SK-N-SH (cell line): ENCODE data around the gene EWSR1. TPM values are rescaled to one million over a fixed set of nuclear protein-coding genes. Genes with fewer than 3 reads are reported as not detected.

ENCODE experiments used
- CTCF ChIA-PET: fragments of 300-600, 350-600 bp; formaldehyde crosslinking; extraction: SDS; loops from one replicate; lab custom pipeline; 2021; lab: Yijun Ruan, JAX
- POLR2A ChIA-PET: fragments of 350-600 bp; sonication (Branson Sonifier 250); formaldehyde crosslinking; extraction: SDS; loops from one replicate; lab custom pipeline; 2020; ENCODE audit warnings: antibody characterized with exemption, inconsistent platforms; lab: Yijun Ruan, JAX
- DNase-seq: peaks from one replicate; pipeline ENCODE4 v3.0.0; 2012
- H2AFZ ChIP-seq: fragments of 200-600 bp; sonication (generic); 2 replicates; pipeline ENCODE4 v1.8.1; 2016; ENCODE audit warnings: antibody characterized with exemption, mild to moderate bottlenecking, low read depth
- H3F3A ChIP-seq: fragments of 200-600 bp; sonication (generic); replicated peaks from 2 replicates; pipeline ENCODE3; 2016; ENCODE audit warnings: antibody characterized with exemption, mild to moderate bottlenecking; ENCODE audit not compliant: insufficient read depth
- H3K27ac ChIP-seq, 2 experiments: fragments of 200-500 bp in 1 of 2; fragments of 200-600 bp in 1 of 2; sonication (Bioruptor generic) in 1 of 2; sonication (generic), shearing (Covaris generic) in 1 of 2; 2 replicates each; pipeline versions ENCODE4 v1.5.1 to v1.6.1; 2014 to 2016; ENCODE audit warnings: low read depth in 2 of 2, inconsistent platforms in 1 of 2, low read length in 1 of 2, mild to moderate bottlenecking in 1 of 2, mixed read lengths in 1 of 2
- H3K27me3 ChIP-seq: fragments of 200-600 bp; sonication (generic), shearing (Covaris generic); 2 replicates; pipeline ENCODE4 v1.6.1; 2016; ENCODE audit warnings: mixed run types; ENCODE audit not compliant: insufficient read depth
- H3K36me3 ChIP-seq, 2 experiments: fragments of 200-500 bp in 1 of 2; fragments of 200-600 bp in 1 of 2; sonication (Bioruptor generic) in 1 of 2; sonication (generic) in 1 of 2; replicated peaks in 1 of 2; 2 replicates each; pipeline versions ENCODE3 to v1.5.1; 2014 to 2016; ENCODE audit warnings: low read length in 1 of 2, mild to moderate bottlenecking in 1 of 2; ENCODE audit not compliant: insufficient read depth in 2 of 2, control insufficient read depth in 1 of 2
- H3K4me1 ChIP-seq, 2 experiments: fragments of 200-500 bp in 1 of 2; fragments of 200-600 bp in 1 of 2; sonication (Bioruptor generic) in 1 of 2; sonication (generic), shearing (Covaris generic) in 1 of 2; 2 replicates each; pipeline versions ENCODE4 v1.5.1 to v1.6.1; 2014 to 2016; ENCODE audit warnings: low read depth in 1 of 2, low read length in 1 of 2, mixed run types in 1 of 2; ENCODE audit not compliant: insufficient read depth in 2 of 2, control insufficient read depth in 1 of 2
- H3K4me2 ChIP-seq: fragments of 200-600 bp; sonication (generic), shearing (Covaris generic); 2 replicates; pipeline ENCODE4 v1.6.1; 2017; ENCODE audit warnings: mixed run types
- H3K4me3 ChIP-seq, 2 experiments: fragments of 200-500 bp in 1 of 2; fragments of 200-600 bp in 1 of 2; sonication (Bioruptor generic) in 1 of 2; sonication (generic), shearing (Covaris generic) in 1 of 2; 2 replicates each; pipeline versions ENCODE4 v1.5.1 to v1.8.1; 2014 to 2016; ENCODE audit warnings: low read depth in 2 of 2, inconsistent platforms in 1 of 2, low read length in 1 of 2, mild to moderate bottlenecking in 1 of 2, mixed read lengths in 1 of 2, moderate library complexity in 1 of 2
- H3K79me2 ChIP-seq: fragments of 200-600 bp; sonication (generic); 2 replicates; pipeline ENCODE4 v1.8.1; 2017; ENCODE audit warnings: mild to moderate bottlenecking; ENCODE audit not compliant: insufficient read depth
- H3K9ac ChIP-seq: fragments of 200-600 bp; sonication (generic); 2 replicates; pipeline ENCODE4 v1.6.1; 2017; ENCODE audit warnings: mixed run types
- H3K9me2 ChIP-seq: fragments of 200-600 bp; sonication (generic); 2 replicates; pipeline ENCODE4 v1.6.1; 2017; ENCODE audit warnings: mixed run types
- H3K9me3 ChIP-seq: fragments of 200-600 bp; sonication (generic); 2 replicates; pipeline ENCODE4 v1.6.1; 2017; ENCODE audit warnings: mixed run types, mild to moderate bottlenecking, moderate library complexity
- H4K20me1 ChIP-seq: fragments of 200-600 bp; sonication (generic); 2 replicates; pipeline ENCODE4 v1.6.1; 2017; ENCODE audit warnings: mild to moderate bottlenecking, mixed run types; ENCODE audit not compliant: insufficient read depth
- ELF1 ChIP-seq: IDR thresholded peaks from 2 replicates; pipeline ENCODE4 v1.4.0; 2012
- EP300 ChIP-seq, 2 experiments: IDR thresholded peaks; 2 replicates each; pipeline versions ENCODE4 v1.4.0 to v1.6.1; 2012; ENCODE audit warnings: borderline replicate concordance in 1 of 2, low read depth in 1 of 2, low read length in 1 of 2
- FOXJ3 ChIP-seq: sonication (generic); formaldehyde crosslinking; IDR thresholded peaks from 2 replicates; pipeline ENCODE4 v1.5.1; 2020; ENCODE audit warnings: mild to moderate bottlenecking, missing genetic modification reagents
- GABPA ChIP-seq: IDR thresholded peaks from 2 replicates; pipeline ENCODE4 v1.4.0; 2012; ENCODE audit warnings: low read depth, mild to moderate bottlenecking
- MEF2A ChIP-seq: IDR thresholded peaks from 2 replicates; pipeline ENCODE4 v1.4.0; 2012; ENCODE audit warnings: low read depth, borderline replicate concordance
- MXI1 ChIP-seq: IDR thresholded peaks from 2 replicates; pipeline ENCODE4 v1.6.1; 2012; ENCODE audit warnings: mild to moderate bottlenecking, low read depth, low read length, improper control_type of control experiment
- NRF1 ChIP-seq: IDR thresholded peaks from 2 replicates; pipeline ENCODE4 v1.6.1; 2012; ENCODE audit warnings: low read depth, mild to moderate bottlenecking, low read length
- POLR2AphosphoS5 ChIP-seq: IDR thresholded peaks from 2 replicates; pipeline ENCODE4 v1.6.1; 2012; ENCODE audit warnings: low read depth, low read length
- RXRA ChIP-seq: IDR thresholded peaks from 2 replicates; pipeline ENCODE4 v1.4.0; 2012; ENCODE audit warnings: low read depth, mild to moderate bottlenecking, borderline replicate concordance
- SIN3A ChIP-seq: IDR thresholded peaks from 2 replicates; pipeline ENCODE4 v1.6.1; 2012; ENCODE audit warnings: low read depth, mild to moderate bottlenecking, low read length, moderate library complexity, borderline replicate concordance
- SMC3 ChIP-seq: IDR thresholded peaks from 2 replicates; pipeline ENCODE4 v1.6.1; 2012; ENCODE audit warnings: low read depth, low read length, improper control_type of control experiment
- TCF12 ChIP-seq: IDR thresholded peaks from 2 replicates; pipeline ENCODE4 v1.4.0; 2012
- TEAD4 ChIP-seq: IDR thresholded peaks from 2 replicates; pipeline ENCODE4 v1.4.0; 2012; ENCODE audit warnings: mild to moderate bottlenecking, borderline replicate concordance; ENCODE audit not compliant: insufficient read depth
- YY1 ChIP-seq: IDR thresholded peaks from 2 replicates; pipeline ENCODE4 v1.4.0; 2012; ENCODE audit warnings: low read depth, mild to moderate bottlenecking
- WGBS: methylation state at CpG from one replicate; pipeline ENCODE4 v1.1.6; 2017; ENCODE audit warnings: low lambda C conversion rate; 5-methylcytosine and 5-hydroxymethylcytosine counted together
- polyA plus RNA-seq, 3 experiments: library from polyadenylated mRNA; depleted of rRNA; stranded (reverse); fragments of >200 nt; gene quantifications; 2 replicates each; pipeline ENCODE4 v1.2.3, GENCODE V29; 2012
- TF ChIP-seq, protein P1 (sequence below): fragments of 150-350 bp; IDR thresholded peaks from 2 replicates; pipeline ENCODE4 v1.6.1; 2016; ENCODE audit warnings: mild to moderate bottlenecking, low read depth, low read length
- TF ChIP-seq, protein P2 (sequence below): IDR thresholded peaks from 2 replicates; pipeline ENCODE4 v1.4.0; 2012; ENCODE audit warnings: low read depth
- TF ChIP-seq, protein P3 (sequence below): IDR thresholded peaks from 2 replicates; pipeline ENCODE4 v1.4.0; 2012; ENCODE audit warnings: low read depth, borderline replicate concordance
- TF ChIP-seq, protein P4 (sequence below): IDR thresholded peaks from 2 replicates; pipeline ENCODE4 v1.6.1; 2012; ENCODE audit warnings: mild to moderate bottlenecking, low read depth, low read length, moderate library complexity
- TF ChIP-seq, protein P5 (sequence below): IDR thresholded peaks from 2 replicates; pipeline ENCODE4 v1.4.0; 2012; ENCODE audit warnings: low read depth, borderline replicate concordance

EWSR1 gene
- polyA plus RNA-seq, 1 of the 3 experiments (the other 2 are of a cell fraction): 173 TPM

DNA sequence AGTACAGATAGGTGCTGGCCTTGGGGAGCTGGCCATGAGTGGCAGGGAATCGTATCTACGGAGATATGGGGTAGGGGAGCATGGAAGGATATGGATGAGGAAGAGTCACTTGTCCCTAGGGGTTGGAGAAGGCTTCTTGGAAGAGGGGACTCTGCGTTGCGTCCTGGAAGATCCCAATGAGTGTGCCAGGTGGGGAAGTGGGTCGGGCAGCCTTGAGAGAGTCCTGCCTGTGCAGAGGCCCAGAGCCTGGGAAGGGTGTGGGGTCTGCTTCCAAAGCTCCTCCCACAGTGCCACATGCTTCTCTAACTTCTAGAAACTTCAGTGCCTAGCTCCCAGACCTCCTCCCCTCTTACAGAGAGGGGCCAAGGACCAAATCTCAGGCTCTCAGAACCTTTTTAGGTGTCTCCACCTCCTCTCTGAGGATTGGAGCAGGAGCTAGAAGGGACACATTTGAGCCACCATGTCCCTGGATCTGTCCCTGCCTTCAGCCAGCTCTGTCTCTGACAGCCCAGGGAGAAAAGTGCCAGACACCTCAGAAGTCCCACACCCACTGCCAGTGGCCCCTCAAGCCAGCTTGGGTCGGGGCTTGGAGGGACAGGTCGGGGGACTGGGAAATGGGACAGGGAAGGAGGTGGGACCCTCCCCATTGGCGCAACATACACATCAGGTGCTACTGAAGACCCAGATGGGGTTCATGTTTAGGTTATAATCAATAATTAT lies 11.3 kb upstream of the EWSR1 start:
- Histone ChIP-seq H3K9ac (no peak overlapping the region), H4K20me1 (no peaks in the 10 kb centered on the region), H3K4me2 (no peak overlapping the region), H3F3A (no peaks in the 10 kb centered on the region), H3K27ac (no peak overlapping the region), H3K4me1 (no peaks in the 10 kb centered on the region), H2AFZ (no peak overlapping the region), H3K36me3 (peaks cover 0 to 6% of the 10 kb centered on the region in 2 experiments), H3K27me3 (no peaks in the 10 kb centered on the region), H3K9me3 (no peaks in the 10 kb centered on the region), H3K4me3 (no peak overlapping the region), H3K79me2 (no peaks in the 10 kb centered on the region), H3K9me2 (no peaks in the 10 kb centered on the region)
- POLR2A ChIA-PET: no interaction called here
- CTCF ChIA-PET: interaction anchor here (6.9 kb wide), 1 partner anchor 10 kb away, joined by 57 read pairs; no protein-coding TSS in a partner anchor
- TF ChIP-seq SIN3A: no peak
- TF ChIP-seq GABPA: no peak
- no peak for TF ChIP-seq TEAD4
- no peak for TF ChIP-seq POLR2AphosphoS5
- TF ChIP-seq MEF2A: no peak
- no peak for TF ChIP-seq SMC3
- TF ChIP-seq RXRA: no peak
- TF ChIP-seq NRF1: no peak
- TF ChIP-seq, protein P1, sequence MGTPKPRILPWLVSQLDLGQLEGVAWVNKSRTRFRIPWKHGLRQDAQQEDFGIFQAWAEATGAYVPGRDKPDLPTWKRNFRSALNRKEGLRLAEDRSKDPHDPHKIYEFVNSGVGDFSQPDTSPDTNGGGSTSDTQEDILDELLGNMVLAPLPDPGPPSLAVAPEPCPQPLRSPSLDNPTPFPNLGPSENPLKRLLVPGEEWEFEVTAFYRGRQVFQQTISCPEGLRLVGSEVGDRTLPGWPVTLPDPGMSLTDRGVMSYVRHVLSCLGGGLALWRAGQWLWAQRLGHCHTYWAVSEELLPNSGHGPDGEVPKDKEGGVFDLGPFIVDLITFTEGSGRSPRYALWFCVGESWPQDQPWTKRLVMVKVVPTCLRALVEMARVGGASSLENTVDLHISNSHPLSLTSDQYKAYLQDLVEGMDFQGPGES: no peak
- TF ChIP-seq, protein P2, sequence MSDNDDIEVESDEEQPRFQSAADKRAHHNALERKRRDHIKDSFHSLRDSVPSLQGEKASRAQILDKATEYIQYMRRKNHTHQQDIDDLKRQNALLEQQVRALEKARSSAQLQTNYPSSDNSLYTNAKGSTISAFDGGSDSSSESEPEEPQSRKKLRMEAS: no peak
- no peak for TF ChIP-seq YY1
- no peak for TF ChIP-seq EP300 (IDR thresholded peaks at IDR 0.05; ENCODE audit: borderline replicate concordance in 1 of 2, low read depth in 1 of 2, low read length in 1 of 2)
- TF ChIP-seq, protein P3, sequence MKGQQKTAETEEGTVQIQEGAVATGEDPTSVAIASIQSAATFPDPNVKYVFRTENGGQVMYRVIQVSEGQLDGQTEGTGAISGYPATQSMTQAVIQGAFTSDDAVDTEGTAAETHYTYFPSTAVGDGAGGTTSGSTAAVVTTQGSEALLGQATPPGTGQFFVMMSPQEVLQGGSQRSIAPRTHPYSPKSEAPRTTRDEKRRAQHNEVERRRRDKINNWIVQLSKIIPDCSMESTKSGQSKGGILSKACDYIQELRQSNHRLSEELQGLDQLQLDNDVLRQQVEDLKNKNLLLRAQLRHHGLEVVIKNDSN: no peak
- no peak for TF ChIP-seq MXI1
- TF ChIP-seq, protein P4, sequence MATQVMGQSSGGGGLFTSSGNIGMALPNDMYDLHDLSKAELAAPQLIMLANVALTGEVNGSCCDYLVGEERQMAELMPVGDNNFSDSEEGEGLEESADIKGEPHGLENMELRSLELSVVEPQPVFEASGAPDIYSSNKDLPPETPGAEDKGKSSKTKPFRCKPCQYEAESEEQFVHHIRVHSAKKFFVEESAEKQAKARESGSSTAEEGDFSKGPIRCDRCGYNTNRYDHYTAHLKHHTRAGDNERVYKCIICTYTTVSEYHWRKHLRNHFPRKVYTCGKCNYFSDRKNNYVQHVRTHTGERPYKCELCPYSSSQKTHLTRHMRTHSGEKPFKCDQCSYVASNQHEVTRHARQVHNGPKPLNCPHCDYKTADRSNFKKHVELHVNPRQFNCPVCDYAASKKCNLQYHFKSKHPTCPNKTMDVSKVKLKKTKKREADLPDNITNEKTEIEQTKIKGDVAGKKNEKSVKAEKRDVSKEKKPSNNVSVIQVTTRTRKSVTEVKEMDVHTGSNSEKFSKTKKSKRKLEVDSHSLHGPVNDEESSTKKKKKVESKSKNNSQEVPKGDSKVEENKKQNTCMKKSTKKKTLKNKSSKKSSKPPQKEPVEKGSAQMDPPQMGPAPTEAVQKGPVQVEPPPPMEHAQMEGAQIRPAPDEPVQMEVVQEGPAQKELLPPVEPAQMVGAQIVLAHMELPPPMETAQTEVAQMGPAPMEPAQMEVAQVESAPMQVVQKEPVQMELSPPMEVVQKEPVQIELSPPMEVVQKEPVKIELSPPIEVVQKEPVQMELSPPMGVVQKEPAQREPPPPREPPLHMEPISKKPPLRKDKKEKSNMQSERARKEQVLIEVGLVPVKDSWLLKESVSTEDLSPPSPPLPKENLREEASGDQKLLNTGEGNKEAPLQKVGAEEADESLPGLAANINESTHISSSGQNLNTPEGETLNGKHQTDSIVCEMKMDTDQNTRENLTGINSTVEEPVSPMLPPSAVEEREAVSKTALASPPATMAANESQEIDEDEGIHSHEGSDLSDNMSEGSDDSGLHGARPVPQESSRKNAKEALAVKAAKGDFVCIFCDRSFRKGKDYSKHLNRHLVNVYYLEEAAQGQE: no peak
- TF ChIP-seq, protein P5, sequence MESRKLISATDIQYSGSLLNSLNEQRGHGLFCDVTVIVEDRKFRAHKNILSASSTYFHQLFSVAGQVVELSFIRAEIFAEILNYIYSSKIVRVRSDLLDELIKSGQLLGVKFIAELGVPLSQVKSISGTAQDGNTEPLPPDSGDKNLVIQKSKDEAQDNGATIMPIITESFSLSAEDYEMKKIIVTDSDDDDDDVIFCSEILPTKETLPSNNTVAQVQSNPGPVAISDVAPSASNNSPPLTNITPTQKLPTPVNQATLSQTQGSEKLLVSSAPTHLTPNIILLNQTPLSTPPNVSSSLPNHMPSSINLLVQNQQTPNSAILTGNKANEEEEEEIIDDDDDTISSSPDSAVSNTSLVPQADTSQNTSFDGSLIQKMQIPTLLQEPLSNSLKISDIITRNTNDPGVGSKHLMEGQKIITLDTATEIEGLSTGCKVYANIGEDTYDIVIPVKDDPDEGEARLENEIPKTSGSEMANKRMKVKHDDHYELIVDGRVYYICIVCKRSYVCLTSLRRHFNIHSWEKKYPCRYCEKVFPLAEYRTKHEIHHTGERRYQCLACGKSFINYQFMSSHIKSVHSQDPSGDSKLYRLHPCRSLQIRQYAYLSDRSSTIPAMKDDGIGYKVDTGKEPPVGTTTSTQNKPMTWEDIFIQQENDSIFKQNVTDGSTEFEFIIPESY: no peak
- no peak for TF ChIP-seq ELF1
- no peak for TF ChIP-seq FOXJ3
- TF ChIP-seq TCF12: no peak
- WGBS: 96% methylated on average over 6 of the region's 8 CpGs
- DNase-seq: peak; percentile 11
